ENCODE measurements around the gene ZNF775. TPM values are rescaled to one million over a fixed set of nuclear protein-coding genes. Genes with fewer than 3 reads are reported as not detected.
"Not testable (repeated sequence)": the region's sequence is repeated elsewhere in the genome, so short reads cannot be mapped to it uniquely, and the experiment has no call there.

The ZNF775 gene
- total RNA-seq, 1 experiment from 2014 or later, result 3.7 TPM

DNA sequence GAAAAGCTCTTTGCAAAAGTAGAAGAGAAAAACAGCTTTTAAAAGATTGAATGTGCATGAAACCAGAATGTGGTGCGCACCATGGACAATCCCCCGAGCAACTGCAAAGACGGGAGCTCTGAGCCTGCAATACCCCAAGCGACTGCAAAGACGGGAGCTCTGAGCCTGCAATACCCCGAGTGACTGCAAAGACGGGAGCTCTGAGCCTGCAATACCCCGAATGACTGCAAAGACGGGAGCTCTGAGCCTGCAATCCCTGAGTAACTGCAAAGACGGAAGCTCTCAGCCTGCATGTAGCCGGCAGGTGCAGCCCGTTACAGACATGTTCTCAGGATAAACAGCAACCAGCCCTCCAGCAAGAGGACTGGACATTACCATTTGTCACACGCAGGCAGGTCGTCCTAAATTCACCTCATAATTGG lies 6.2 kb downstream of the ZNF775 start:
- Histone ChIP-seq H3K36me3 (ENCODE audit: low read depth, low read length) (no peaks in the 10 kb centered on the region), H3K27ac (ENCODE audit: low read length) (no peak overlapping the region), H3K9ac (ENCODE audit: low read length) (no peak overlapping the region), H3K4me3 (ENCODE audit: low read length) (no peak overlapping the region), H3K79me2 (ENCODE audit: low read length) (no peaks in the 10 kb centered on the region), H3K4me1 (ENCODE audit: insufficient read depth, low read length) (peaks cover 8% of the 10 kb centered on the region), H3K9me3 (ENCODE audit: low read length) (no peaks in the 10 kb centered on the region), H3K27me3 (ENCODE audit: low read length) (no peaks in the 10 kb centered on the region), H4K20me1 (ENCODE audit: low read length) (no peaks in the 10 kb centered on the region), H3F3A (ENCODE audit: low read length, unreplicated experiment) (no peaks in the 10 kb centered on the region), H3K9me2 (replicated peaks; ENCODE audit: low read length) (no peaks in the 10 kb centered on the region), H3K4me2 (ENCODE audit: low read length) (no peak overlapping the region), H2AFZ (ENCODE audit: low read length) (no peak overlapping the region)
- no TSS peak for BruUV-seq (replicated peaks)
- intact Hi-C loops (cut with micrococcal nuclease), result no loop called here
- CTCF ChIA-PET, result no interaction called here
- POLR2A ChIA-PET (ENCODE audit: unreplicated experiment), result no interaction called here
- ATAC-seq, result no peak
- TF ChIP-seq EZH2 (IDR thresholded peaks at IDR 0.05; ENCODE audit: low read length, unreplicated experiment) (no peak), EZH2phosphoT487 (IDR thresholded peaks at IDR 0.05; ENCODE audit: borderline replicate concordance, low read length) (no peak)
- TF ChIP-seq, protein P1, sequence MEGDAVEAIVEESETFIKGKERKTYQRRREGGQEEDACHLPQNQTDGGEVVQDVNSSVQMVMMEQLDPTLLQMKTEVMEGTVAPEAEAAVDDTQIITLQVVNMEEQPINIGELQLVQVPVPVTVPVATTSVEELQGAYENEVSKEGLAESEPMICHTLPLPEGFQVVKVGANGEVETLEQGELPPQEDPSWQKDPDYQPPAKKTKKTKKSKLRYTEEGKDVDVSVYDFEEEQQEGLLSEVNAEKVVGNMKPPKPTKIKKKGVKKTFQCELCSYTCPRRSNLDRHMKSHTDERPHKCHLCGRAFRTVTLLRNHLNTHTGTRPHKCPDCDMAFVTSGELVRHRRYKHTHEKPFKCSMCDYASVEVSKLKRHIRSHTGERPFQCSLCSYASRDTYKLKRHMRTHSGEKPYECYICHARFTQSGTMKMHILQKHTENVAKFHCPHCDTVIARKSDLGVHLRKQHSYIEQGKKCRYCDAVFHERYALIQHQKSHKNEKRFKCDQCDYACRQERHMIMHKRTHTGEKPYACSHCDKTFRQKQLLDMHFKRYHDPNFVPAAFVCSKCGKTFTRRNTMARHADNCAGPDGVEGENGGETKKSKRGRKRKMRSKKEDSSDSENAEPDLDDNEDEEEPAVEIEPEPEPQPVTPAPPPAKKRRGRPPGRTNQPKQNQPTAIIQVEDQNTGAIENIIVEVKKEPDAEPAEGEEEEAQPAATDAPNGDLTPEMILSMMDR (conservative IDR thresholded peaks at IDR 0.05; ENCODE audit: low read depth, low read length), result no peak
- DNase-seq, result no peak

DNA sequence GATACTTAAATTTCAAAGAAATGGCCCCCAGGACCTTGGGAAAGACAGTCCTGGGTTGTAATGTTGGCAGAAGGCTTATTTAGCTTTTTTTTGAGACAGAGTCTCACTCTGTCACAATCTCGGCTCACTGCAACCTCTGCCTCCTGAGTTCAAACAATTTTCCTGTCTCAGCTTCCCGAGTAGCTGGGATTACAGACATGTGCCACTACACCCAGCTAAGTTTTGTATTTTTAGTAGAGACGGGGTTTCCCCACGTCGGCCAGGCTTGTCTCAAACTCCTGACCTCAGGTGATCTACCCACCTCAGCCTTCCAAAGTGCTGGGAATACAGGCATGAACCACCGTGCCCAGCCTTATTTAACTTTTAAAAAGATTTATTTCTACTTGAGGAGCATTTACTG lies 6.8 kb downstream of the ZNF775 start:
- H4K20me1 ChIP-seq (ENCODE audit: low read length); ATAC-seq; H3K9me3 ChIP-seq (ENCODE audit: low read length); H3K27ac ChIP-seq (ENCODE audit: low read length); H3K79me2 ChIP-seq (ENCODE audit: low read length); CTCF ChIA-PET; H3K27me3 ChIP-seq (ENCODE audit: low read length); H3K9me2 ChIP-seq (replicated peaks; ENCODE audit: low read length); H2AFZ ChIP-seq (ENCODE audit: low read length); H3K4me2 ChIP-seq (ENCODE audit: low read length); H3F3A ChIP-seq (ENCODE audit: low read length, unreplicated experiment); H3K4me3 ChIP-seq (ENCODE audit: low read length); DNase-seq; BruUV-seq (replicated peaks); intact Hi-C loops (cut with micrococcal nuclease); H3K36me3 ChIP-seq (ENCODE audit: low read depth, low read length); H3K9ac ChIP-seq (ENCODE audit: low read length); POLR2A ChIA-PET (ENCODE audit: unreplicated experiment): not testable (repeated sequence)
- H3K4me1 ChIP-seq (ENCODE audit: insufficient read depth, low read length), result peaks cover 13% of the 10 kb centered on the region

DNA sequence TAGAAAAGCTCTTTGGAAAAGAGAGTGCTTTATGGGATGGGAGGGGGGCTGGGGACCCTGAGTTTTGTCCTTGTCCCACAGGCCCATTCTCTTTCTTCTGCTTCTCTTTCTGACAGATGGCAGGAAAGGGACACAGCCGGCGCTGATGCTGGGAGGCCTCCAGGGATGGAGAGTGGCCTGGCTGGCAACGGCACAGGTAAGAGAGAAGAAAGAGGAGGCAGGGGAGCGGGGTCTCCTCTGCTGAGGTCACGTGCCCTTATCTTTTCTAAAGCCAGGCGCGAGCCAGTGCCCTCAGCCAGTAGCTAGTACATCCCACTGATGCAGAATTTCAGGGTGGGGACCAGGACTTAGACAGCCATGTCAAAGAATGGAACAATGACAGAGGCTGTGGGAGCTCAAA lies 9.2 kb downstream of the ZNF775 start:
- Histone ChIP-seq H3K36me3 (ENCODE audit: low read depth, low read length) (no peaks in the 10 kb centered on the region), H3K4me1 (ENCODE audit: insufficient read depth, low read length) (peaks cover 9% of the 10 kb centered on the region), H3K79me2 (ENCODE audit: low read length) (no peaks in the 10 kb centered on the region), H3K9me2 (replicated peaks; ENCODE audit: low read length) (no peaks in the 10 kb centered on the region), H3K4me2 (ENCODE audit: low read length) (no peak overlapping the region), H3K4me3 (ENCODE audit: low read length) (no peak overlapping the region), H3K27me3 (ENCODE audit: low read length) (no peaks in the 10 kb centered on the region), H2AFZ (ENCODE audit: low read length) (no peak overlapping the region), H3K27ac (ENCODE audit: low read length) (no peak overlapping the region), H3K9me3 (ENCODE audit: low read length) (no peaks in the 10 kb centered on the region), H3F3A (ENCODE audit: low read length, unreplicated experiment) (peaks cover 4% of the 10 kb centered on the region), H3K9ac (ENCODE audit: low read length) (no peak overlapping the region), H4K20me1 (ENCODE audit: low read length) (no peaks in the 10 kb centered on the region)
- intact Hi-C loops (cut with micrococcal nuclease), result no loop called here
- ATAC-seq (no peak), DNase-seq (no peak)
- BruUV-seq (replicated peaks), result no TSS peak
- ChIA-PET CTCF (no interaction called here), POLR2A (ENCODE audit: unreplicated experiment) (no interaction called here)
- TF ChIP-seq, protein P1 (conservative IDR thresholded peaks at IDR 0.05; ENCODE audit: low read depth, low read length), result no peak
- TF ChIP-seq EZH2 (IDR thresholded peaks at IDR 0.05; ENCODE audit: low read length, unreplicated experiment), result no peak
- TF ChIP-seq EZH2phosphoT487 (IDR thresholded peaks at IDR 0.05; ENCODE audit: borderline replicate concordance, low read length), result no peak
